SKM-1 treated with dmso at 0.1 percent for 144 hours (cell line): Measurements from ENCODE around the gene TAF1.
"Not testable (repeated sequence)": the region's sequence is repeated elsewhere in the genome, so short reads cannot be mapped to it uniquely, and the experiment has no call there.

Experiments used
- DNase-seq: peaks from one replicate; lab custom pipeline; 2025; ENCODE audit not compliant: unreplicated experiment; lab: John Stamatoyannopoulos, UW

TAF1 gene, protein sequence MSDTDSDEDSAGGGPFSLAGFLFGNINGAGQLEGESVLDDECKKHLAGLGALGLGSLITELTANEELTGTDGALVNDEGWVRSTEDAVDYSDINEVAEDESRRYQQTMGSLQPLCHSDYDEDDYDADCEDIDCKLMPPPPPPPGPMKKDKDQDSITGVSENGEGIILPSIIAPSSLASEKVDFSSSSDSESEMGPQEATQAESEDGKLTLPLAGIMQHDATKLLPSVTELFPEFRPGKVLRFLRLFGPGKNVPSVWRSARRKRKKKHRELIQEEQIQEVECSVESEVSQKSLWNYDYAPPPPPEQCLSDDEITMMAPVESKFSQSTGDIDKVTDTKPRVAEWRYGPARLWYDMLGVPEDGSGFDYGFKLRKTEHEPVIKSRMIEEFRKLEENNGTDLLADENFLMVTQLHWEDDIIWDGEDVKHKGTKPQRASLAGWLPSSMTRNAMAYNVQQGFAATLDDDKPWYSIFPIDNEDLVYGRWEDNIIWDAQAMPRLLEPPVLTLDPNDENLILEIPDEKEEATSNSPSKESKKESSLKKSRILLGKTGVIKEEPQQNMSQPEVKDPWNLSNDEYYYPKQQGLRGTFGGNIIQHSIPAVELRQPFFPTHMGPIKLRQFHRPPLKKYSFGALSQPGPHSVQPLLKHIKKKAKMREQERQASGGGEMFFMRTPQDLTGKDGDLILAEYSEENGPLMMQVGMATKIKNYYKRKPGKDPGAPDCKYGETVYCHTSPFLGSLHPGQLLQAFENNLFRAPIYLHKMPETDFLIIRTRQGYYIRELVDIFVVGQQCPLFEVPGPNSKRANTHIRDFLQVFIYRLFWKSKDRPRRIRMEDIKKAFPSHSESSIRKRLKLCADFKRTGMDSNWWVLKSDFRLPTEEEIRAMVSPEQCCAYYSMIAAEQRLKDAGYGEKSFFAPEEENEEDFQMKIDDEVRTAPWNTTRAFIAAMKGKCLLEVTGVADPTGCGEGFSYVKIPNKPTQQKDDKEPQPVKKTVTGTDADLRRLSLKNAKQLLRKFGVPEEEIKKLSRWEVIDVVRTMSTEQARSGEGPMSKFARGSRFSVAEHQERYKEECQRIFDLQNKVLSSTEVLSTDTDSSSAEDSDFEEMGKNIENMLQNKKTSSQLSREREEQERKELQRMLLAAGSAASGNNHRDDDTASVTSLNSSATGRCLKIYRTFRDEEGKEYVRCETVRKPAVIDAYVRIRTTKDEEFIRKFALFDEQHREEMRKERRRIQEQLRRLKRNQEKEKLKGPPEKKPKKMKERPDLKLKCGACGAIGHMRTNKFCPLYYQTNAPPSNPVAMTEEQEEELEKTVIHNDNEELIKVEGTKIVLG (N-terminal part only)

DNA sequence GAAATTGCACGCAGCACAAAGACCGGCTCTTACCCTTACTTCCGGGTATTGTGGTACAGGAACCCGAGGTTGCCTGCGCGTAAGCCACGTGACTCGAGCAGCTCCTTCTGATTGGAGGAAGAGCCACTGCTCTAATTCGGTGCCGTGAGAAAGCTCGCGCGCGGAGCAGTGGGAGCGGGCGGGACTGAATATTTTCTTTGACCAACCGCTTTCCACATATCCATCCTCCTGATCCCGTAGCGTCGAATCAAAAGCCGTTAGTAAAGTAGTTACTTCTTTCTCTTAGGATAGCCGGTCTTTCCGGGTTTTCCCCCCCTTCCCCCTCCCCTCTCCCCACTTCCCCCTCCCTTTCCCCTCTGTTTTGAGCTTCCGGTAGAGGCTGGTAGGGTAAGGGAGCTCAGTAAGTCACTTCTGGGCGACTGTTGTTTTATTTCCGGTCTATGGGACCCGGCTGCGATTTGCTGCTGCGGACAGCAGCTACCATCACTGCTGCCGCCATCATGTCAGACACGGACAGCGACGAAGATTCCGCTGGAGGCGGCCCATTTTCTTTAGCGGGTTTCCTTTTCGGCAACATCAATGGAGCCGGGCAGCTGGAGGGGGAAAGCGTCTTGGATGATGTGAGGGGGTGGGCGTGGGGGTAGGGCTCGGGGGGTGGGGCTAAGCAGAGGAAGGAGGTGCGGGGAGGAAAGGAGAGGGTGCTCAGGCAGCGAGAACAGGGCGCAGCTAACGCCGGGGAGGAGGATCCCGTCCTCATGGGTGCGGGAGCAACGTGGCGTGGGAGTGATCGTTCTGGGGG lies at the start of gene TAF1:
Gene TAF1, plus strand, starts transcription at position 483 of the 799 bp plus-strand sequence. Its CDS starts 18 bp downstream, at position 501.
- DNase-seq: peak; percentile 93

DNA sequence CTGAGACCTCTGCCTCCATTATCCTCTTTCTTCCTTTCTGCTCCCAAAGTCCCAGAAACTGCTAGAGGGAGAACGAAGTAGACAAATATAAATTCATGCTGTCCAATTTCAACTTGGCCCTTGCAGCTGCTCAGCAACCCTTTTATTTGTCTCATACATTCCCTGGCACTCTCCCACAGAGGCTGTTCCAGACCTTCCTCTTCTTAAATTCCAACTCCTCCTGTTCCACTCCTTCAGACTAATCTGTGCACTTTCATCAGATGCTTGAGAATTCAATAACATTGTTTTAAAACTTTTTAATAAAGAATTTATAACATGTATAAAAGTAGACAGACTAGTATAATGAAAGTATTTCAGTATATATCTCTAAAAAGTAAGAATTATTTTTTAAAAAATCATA lies 49.2 kb upstream of the TAF1 start:
- not testable (repeated sequence) for DNase-seq

DNA sequence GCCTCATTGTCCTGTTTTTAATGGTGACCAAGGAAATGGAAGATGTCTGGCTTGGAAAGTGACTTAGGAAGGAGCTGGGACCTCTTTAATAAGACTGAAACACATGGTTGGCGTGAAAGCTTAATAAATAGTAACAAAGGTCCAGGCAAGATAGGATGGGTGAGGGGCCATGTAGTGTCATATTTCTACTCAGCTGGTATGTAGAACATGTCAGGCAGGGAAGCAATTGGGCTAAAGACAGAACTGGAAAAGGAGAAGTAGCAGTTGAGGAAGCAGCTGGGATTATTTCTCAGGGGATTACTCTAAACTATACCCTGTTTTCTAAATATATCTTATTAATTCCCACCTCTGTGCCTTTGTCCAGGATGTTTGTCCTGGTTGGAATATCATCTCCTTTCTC lies 46.0 kb upstream of the TAF1 start:
- peak; percentile 24 for DNase-seq

DNA sequence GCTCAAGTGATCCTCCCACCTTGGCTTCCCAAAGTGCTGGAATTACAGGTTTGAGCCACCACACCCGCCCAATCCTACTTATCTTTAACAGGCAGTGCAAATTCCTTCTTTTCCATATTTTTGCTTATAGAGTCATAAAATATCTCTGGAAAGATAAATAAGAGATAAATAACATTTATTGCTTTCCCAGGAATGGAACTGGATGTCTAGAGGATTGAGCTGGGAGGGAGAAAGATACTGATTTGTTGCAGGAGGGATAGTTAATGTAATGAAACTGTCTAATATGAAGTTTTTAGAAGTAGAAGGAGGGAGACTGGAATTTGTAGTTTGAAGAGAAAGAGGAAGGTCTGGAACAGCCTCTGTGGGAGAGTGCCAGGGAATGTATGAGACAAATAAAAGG lies 44.4 kb upstream of the TAF1 start:
- no peak for DNase-seq

GRCh38 chrX:71324452-71324851 lies 41.7 kb upstream of the TAF1 start:
- DNase-seq: not testable (repeated sequence)

GRCh38 chrX:71326394-71326793 lies 39.8 kb upstream of the TAF1 start:
- DNase-seq: no peak

DNA sequence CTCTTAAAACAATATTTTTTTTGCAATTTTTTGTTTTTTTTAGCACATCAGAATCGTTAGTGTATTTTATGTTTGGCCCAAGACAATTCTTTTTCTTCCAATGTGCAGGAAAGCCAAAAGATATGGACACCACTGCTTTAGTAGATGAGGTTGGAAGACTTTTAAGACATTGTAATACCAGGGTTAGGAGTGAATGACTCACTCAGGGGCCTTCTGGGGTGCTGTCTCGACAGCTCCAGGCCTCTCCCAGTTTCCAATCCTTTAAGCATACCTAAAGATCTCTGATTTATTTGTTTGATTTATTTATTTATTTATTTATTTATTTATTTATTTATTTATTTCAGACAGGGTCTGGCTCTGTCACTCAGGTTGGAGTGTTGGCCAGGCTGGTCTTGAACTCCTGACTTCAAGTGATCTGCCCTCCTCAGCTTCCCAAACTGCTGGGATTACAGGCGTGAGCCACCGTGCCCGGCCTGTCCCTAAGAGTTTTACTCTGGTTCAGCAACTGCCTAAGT lies 16.9 kb upstream of the TAF1 start:
- not testable (repeated sequence) for DNase-seq

DNA sequence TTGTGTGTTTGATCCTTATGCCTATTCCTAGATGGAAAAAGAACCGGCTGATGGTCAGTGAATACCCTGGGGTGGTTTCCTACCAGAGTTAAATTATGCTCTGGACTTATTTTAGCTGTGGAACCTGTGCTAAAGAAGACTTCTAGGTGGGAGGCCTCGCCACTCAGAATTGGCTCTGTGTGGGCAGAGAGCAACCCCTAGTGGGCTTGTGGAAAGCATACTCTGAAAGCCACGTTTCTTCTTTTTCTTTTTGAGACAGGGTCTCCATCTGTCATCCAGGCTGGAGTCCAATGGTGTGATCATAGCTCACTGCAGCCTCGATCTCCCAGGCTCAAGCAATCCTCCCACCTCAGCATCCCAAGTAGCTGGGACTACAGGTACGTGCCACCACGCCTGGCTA lies 16.3 kb upstream of the TAF1 start:
- not testable (repeated sequence) for DNase-seq

DNA sequence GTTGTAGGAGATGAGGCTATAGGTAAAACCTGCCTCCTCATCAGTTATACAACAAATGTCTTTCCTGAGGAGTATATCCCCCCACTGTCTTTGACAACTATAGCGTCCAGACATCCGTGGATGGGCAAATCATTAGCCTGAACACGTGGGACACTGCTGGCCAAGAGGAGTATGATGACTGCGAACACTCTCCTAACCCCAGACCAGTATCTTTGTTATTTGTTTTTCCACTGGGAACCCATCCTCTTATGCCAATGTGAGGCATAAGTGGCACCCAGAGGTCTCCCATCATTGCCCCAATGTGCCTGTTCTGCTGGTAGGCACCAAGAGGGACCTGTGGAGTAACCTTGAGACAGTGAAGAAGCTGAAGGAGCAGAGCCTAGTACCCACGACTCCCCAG lies 13.7 kb upstream of the TAF1 start:
- DNase-seq: not testable (repeated sequence)

GRCh38 chrX:71364221-71364620 lies 1.9 kb upstream of the TAF1 start:
- no peak for DNase-seq

- no peak for DNase-seq
Observed at GRCh38 chrX:71365356-71365874, 742 bp upstream of the TAF1 start.

DNA sequence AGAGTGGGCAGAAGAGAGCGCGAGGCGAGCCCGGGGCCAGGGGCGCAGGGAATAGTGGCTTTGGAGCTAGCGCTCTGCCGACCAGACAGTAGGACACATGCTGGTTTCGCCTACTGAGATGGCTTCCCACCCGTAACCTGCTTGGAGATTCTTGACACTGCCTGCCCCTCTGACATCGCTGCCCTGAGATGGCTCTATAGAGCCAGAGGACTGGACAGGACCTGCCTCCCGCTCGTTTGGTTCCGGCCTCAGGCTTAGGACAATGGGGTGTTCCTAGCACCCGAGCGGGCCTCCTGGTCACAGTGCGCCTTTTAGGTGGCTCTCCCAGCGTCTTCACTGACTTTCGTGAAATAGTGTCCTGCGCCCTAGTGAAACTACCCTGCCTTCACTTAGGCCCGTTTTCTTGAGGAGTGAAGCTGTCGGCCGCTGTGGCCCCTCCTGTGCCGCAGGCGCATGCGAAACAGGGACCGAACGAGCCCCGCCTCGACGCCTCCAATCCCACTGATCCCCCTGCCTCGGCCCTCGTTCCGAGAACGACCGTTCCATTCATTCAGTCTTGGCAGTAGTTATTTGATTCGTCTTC lies 608 bp downstream of the TAF1 start:
- no peak for DNase-seq

- DNase-seq: no peak
Observed at GRCh38 chrX:71367396-71367795, 1.2 kb downstream of the TAF1 start.

- DNase-seq: no peak
Observed at GRCh38 chrX:71372388-71372787, 6.2 kb downstream of the TAF1 start.

- DNase-seq: no peak
Observed at GRCh38 chrX:71378732-71379131, 12.6 kb downstream of the TAF1 start.

DNA sequence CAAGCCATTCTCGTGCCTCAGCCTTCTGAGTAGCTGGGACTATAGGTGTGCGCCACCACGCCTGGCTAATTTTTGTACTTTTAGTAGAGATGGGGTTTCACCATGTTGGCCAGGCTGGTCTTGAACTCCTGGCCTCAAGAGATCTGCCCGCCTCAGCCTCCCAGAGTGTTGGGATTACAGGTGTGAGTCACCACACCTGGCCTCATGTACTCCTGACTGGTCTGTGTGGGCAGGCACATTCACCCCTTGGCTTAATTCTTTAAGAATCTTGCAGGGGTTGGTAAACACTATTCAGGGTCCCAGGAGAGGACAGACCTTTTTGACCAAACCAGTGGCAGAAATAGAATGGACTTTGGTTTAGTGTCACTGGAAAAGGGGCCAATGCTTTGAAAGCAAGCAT lies 25.6 kb downstream of the TAF1 start:
- not testable (repeated sequence) for DNase-seq

GRCh38 chrX:71393919-71394318 lies 27.8 kb downstream of the TAF1 start:
- no peak for DNase-seq

DNA sequence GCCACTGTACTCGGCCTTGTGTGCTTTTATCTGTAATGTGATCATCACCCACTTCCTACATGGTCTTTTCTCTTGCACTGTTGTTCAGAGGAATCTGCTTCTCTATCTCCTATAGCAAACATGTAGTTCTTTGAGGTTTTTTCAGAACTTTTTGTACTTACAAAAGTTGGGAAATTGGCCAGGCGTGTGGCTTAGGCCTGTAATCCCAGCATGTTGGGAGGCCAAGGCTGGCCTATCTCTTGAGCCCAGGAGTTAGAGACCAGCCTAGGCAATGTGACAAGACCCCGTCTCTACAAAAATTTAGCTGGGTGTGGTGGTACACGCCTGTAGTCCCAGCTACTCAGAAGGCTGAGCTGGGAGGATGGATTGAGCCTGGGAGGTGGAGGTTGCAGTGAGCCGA lies 30.4 kb downstream of the TAF1 start:
- no peak for DNase-seq

DNA sequence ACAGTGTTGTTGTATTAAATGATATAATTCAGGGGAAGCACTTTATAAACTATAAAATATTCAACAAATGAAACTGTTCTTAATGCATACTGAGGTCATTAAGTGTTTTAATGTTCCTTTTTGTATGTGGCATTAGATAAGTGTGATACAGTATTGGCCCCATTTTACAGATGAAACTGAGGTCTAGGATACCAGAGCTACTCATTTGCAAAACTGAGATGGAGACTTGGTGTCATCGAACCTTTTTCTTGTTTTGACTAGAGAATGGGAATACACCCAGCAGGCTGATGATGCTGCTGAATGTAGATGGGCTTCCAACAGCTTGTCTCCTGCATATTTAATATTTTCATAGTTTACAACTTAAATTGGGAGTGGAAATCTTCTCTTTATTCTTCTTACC lies 34.6 kb downstream of the TAF1 start:
- no peak for DNase-seq
